Epithelial cell of proximal tubule (primary cell): ENCODE data around the gene DUOXA1. TPM values are rescaled to one million over a fixed set of nuclear protein-coding genes. Genes with fewer than 3 reads are reported as not detected.

Experiments used
- DNase-seq: peaks from one replicate; pipeline ENCODE4 v3.0.0-alpha.2; 2011; ENCODE audit warnings: low read depth
- H3K4me3 ChIP-seq: 2 replicates; pipeline ENCODE4 v1.5.1; 2011; ENCODE audit warnings: low read depth, mild to moderate bottlenecking, low read length
- total RNA-seq: library from RNA; depleted of rRNA; stranded (reverse); fragments of >200 nt; gene quantifications from 2 replicates; pipeline ENCODE4 v1.2.3, GENCODE V29; 2015
- TF ChIP-seq, protein P1 (sequence below): conservative IDR thresholded peaks from 2 replicates; pipeline ENCODE4 v1.5.1; 2012; ENCODE audit warnings: low read depth, mild to moderate bottlenecking, low read length

DUOXA1 gene
- total RNA-seq, 1 donor from 2014 or later, result 0.46 TPM

DNA sequence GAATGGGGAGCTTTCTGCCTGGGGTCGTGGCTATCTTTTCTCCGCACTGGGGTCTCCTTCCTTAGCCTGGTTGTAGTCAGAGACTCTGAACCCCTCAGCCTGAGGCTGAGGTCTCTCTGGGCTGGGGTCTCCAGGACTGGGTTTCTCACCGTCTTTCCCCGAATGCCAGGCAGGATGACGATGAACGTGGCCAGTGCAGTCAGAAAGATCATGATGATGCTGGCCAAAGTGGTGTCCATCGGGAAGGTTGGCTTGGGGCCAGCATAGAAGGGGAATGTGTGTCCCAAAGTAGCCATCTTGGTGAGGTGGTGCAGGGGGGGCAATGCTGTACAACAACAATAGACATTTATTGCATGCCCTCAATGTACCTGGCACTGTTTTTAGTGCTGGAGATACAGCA, 7.0 kb downstream of the DUOXA1 start:
- no peak for DNase-seq
- H3K4me3 ChIP-seq, result no peak overlapping the region
- TF ChIP-seq, protein P1, sequence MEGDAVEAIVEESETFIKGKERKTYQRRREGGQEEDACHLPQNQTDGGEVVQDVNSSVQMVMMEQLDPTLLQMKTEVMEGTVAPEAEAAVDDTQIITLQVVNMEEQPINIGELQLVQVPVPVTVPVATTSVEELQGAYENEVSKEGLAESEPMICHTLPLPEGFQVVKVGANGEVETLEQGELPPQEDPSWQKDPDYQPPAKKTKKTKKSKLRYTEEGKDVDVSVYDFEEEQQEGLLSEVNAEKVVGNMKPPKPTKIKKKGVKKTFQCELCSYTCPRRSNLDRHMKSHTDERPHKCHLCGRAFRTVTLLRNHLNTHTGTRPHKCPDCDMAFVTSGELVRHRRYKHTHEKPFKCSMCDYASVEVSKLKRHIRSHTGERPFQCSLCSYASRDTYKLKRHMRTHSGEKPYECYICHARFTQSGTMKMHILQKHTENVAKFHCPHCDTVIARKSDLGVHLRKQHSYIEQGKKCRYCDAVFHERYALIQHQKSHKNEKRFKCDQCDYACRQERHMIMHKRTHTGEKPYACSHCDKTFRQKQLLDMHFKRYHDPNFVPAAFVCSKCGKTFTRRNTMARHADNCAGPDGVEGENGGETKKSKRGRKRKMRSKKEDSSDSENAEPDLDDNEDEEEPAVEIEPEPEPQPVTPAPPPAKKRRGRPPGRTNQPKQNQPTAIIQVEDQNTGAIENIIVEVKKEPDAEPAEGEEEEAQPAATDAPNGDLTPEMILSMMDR, result no peak

DNA sequence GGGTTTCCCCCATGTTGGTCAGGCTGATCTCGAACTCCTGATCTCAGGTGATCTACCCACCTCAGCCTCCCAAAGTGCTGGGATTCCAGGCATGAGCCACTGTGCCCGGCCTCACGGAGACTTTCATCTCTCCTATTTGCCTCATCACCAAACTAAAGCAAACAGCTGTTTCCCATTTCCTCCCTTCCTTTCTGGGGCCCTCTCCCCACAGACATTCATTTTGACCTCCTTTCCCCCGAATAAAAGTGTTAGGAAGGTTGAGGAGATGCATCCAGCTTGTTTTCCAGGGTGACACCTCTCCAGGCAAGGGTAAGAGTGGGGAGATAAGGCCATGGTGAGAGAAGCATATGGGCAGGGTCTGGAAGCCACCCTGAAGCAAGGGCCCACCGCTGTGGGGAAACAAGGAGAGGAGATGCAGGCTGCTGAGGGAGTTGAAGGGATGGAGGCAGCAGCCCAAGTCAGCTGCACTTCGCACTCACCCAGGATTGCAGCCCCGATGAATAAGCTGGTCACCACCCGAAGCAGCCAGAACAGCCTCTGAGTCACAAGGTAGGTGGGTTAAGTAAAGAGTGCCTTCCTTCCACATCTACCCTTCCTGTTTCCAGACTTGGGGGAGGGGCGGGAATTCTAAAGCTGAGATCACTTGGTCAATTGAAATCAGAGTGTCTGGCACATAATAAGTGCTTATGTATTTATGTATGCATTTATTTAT, 7.8 kb downstream of the DUOXA1 start:
- no peak overlapping the region for H3K4me3 ChIP-seq
- TF ChIP-seq, protein P1, result no peak
- DNase-seq, result peak; percentile 45

DNA sequence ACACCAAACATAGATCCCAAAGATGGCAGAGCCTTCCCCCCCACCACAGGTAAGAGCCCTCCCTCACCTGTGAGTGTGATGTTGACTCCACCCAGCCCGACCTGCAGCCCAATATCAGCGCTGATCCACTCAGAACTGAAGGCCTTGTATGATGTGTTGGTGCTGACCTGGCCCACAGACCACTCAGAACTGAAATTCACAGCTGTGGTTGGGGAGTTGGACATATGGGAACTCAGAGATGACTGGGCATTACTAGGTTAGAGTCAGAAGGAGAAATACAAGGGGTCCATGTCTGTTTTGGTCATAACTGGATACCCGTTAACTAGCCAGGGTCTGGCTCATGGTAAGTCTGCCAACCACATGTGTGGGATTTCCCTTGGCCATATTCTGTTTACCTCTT, 8.7 kb downstream of the DUOXA1 start:
- no peak for DNase-seq
- H3K4me3 ChIP-seq, result no peak overlapping the region
- TF ChIP-seq, protein P1, result no peak

DNA sequence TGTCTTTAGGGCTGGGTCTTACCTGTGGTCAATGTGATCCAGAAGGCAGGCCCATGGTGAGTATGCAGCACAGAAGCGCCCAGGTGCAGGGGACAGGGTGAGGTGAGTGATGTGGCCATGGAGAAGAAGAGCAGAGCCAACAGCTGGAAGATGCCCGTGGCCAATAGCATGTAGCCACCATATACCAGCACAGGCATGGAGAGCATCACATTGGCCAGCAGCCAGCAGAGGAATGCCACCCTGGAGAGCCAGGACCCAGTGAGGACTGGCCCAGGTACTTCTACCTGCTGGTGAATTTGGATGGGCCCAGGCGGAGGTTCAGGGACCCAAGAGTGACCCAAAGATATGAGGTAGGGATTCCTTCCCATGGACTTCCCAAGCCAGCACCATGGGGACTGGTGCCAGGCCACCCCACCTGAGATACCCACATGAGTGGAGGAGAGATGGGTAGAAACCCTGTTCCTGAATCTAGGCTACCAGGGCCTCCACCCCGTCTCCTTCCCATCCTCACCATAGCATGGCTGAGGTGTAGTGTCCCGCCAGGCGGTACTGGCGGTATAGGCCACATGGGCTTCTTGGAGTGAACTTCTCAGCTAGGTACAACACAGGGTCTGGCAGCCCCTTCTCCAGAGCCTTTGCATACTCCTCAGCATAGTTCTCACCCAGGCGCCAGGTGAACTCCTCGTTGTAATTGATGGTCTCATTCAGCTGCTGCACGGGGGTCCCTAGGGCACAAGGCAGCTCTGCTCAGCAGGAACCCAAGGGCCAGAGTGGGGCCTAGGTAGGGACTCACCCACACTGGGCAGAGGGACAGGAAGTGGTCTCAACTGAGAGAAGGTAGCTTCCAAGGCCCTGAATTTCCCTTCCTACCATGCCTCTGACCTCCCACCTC, 9.4 kb downstream of the DUOXA1 start:
- TF ChIP-seq, protein P1, result no peak
- no peak for DNase-seq
- no peak overlapping the region for H3K4me3 ChIP-seq

DNA sequence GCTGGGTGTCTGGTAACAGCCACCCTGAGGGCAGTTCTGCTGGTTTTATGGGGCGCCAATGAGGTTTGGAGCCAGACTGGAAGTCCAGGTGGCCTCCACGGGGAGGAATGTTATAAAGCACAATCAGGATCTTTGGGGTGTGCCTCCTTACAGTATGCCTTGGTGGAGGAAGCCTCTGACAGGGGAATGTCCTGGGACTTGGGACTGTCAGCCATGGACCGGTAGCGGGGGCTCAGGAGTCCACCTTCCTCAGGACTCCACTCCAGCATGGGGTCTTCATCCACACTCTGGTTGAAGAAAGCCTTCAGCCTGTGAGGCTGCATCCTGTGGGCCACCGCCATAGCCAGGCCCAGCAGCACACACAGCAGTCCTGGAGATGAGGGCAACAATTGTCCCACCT, 10.7 kb downstream of the DUOXA1 start:
- no peak overlapping the region for H3K4me3 ChIP-seq
- no peak for DNase-seq
- TF ChIP-seq, protein P1, result no peak

DNA sequence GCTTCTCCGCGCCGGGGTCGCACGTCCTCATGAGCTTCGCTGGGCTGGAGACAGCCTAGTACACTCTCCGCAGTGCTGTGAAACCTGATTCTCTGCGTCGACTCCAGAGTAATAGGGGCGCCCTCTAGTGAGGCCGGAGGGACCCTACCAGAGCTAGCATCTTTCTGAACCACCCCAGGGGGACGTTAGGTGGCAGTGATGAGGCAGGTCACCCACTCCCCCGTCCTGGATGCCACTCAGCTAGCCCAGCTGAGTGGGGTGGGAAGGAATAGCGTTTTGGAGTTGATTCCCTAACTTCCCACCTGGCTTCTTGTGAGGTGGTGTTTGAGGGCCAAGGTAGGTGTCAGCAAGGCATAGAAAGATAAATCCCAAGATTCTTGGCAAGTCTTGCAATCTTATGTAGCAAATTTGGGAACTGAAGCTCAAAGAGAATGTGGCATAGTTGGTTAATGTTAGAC, 11.5 kb downstream of the DUOXA1 start:
- H3K4me3 ChIP-seq, result peak overlapping the region; percentile 14
- TF ChIP-seq, protein P1, result peak; percentile 100
- DNase-seq, result peak; percentile 30
